ENCODE data around the gene UFC1. TPM values are rescaled to one million over a fixed set of nuclear protein-coding genes. Genes with fewer than 3 reads are reported as not detected.

The UFC1 gene
- total RNA-seq, 1 donor from 2014 or later: 111 TPM

GRCh38 chr1:161132410-161133219 lies 21.2 kb upstream of the UFC1 start, which contains the start of gene DEDD:
Gene DEDD (minus strand): TSS chr1:161132667. CDS start chr1:161124462, 8,205 bp downstream.
- intact Hi-C loops (cut with micrococcal nuclease): loop anchor here (1.0 to 10.0 kb wide), 5 partner anchors 14 to 138 kb away; partner anchors contain the start of genes NIT1, PFDN2, PPOX and UFC1

- intact Hi-C loops (cut with micrococcal nuclease): loop anchor here (2.0 to 10.0 kb wide), 2 partner anchors 62 to 138 kb away; no protein-coding TSS in a partner anchor
Observed at GRCh38 chr1:161133220-161133740, 20.5 kb upstream of the UFC1 start.

- intact Hi-C loops (cut with micrococcal nuclease): loop anchor here (10.0 kb wide), 1 partner anchor 143 kb away; no protein-coding TSS in a partner anchor
Observed at GRCh38 chr1:161137881-161138280, 15.9 kb upstream of the UFC1 start.

GRCh38 chr1:161138431-161138830 lies 15.3 kb upstream of the UFC1 start:
- intact Hi-C loops (cut with micrococcal nuclease): loop anchor here (10.0 kb wide), 1 partner anchor 144 kb away; no protein-coding TSS in a partner anchor

GRCh38 chr1:161139766-161140165 lies 14.0 kb upstream of the UFC1 start:
- intact Hi-C loops (cut with micrococcal nuclease): loop anchor here (1.0 to 10.0 kb wide), 2 partner anchors 67 to 145 kb away; no protein-coding TSS in a partner anchor

GRCh38 chr1:161140755-161141400 lies 12.9 kb upstream of the UFC1 start:
- intact Hi-C loops (cut with micrococcal nuclease): no loop called here

GRCh38 chr1:161145832-161146231 lies 7.9 kb upstream of the UFC1 start:
- intact Hi-C loops (cut with micrococcal nuclease): no loop called here

- intact Hi-C loops (cut with micrococcal nuclease): loop anchor here (1.0 to 2.0 kb wide), 5 partner anchors 14 to 107 kb away; partner anchors contain the start of genes DEDD, NIT1, PFDN2 and PPOX
Observed at GRCh38 chr1:161153176-161153575, 602 bp upstream of the UFC1 start.

GRCh38 chr1:161157867-161158266 lies 4.1 kb downstream of the UFC1 start:
- intact Hi-C loops (cut with micrococcal nuclease): loop anchor here (2.0 kb wide), 1 partner anchor 45 kb away; the partner anchor contains the start of gene NDUFS2

GRCh38 chr1:161158316-161159010 lies 4.7 kb downstream of the UFC1 start:
- intact Hi-C loops (cut with micrococcal nuclease): loop anchor here (2.0 kb wide), 1 partner anchor 44 kb away; the partner anchor contains the start of gene NDUFS2

- intact Hi-C loops (cut with micrococcal nuclease): loop anchor here (2.0 kb wide), 1 partner anchor 44 kb away; the partner anchor contains the start of gene NDUFS2
Observed at GRCh38 chr1:161159087-161159912, 5.5 kb downstream of the UFC1 start, which contains the start of gene USP21. Gene USP21 (plus strand): TSS chr1:161159500. CDS start chr1:161160641, 1,141 bp downstream.

GRCh38 chr1:161159913-161160243 lies 6.1 kb downstream of the UFC1 start:
- intact Hi-C loops (cut with micrococcal nuclease): loop anchor here (2.0 kb wide), 1 partner anchor 43 kb away; the partner anchor contains the start of gene NDUFS2

GRCh38 chr1:161160671-161161145 lies 6.9 kb downstream of the UFC1 start:
- intact Hi-C loops (cut with micrococcal nuclease): no loop called here

GRCh38 chr1:161161652-161162051 lies 7.9 kb downstream of the UFC1 start:
- intact Hi-C loops (cut with micrococcal nuclease): no loop called here

GRCh38 chr1:161162052-161162451 lies 8.3 kb downstream of the UFC1 start:
- intact Hi-C loops (cut with micrococcal nuclease): no loop called here

- intact Hi-C loops (cut with micrococcal nuclease): no loop called here
Observed at GRCh38 chr1:161162806-161163205, 9.0 kb downstream of the UFC1 start.

- intact Hi-C loops (cut with micrococcal nuclease): no loop called here
Observed at GRCh38 chr1:161163793-161164192, 10.0 kb downstream of the UFC1 start.

GRCh38 chr1:161164901-161165610 lies 11.3 kb downstream of the UFC1 start:
- intact Hi-C loops (cut with micrococcal nuclease): no loop called here
